ENCODE data around the gene BACE2. TPM values are rescaled to one million over a fixed set of nuclear protein-coding genes. Genes with fewer than 3 reads are reported as not detected.

Gene BACE2
- total RNA-seq, 3 donors from 2014 or later = 37.2 to 115 (median 51.2) TPM

- Histone ChIP-seq H3K36me3 (ENCODE audit: low read depth) (no peaks in the 10 kb centered on the region), H3K9me3 (no peaks in the 10 kb centered on the region), H3K4me1 (ENCODE audit: low read depth) (peaks cover 11% of the 10 kb centered on the region), H3K4me3 (no peak overlapping the region)
- intact Hi-C loops (cut with DNase I, micrococcal nuclease) = no loop called here
- TF ChIP-seq CTCF (IDR thresholded peaks at IDR 0.05) = no peak
- ATAC-seq (peak; percentile 65), DNase-seq (peak in 1 of 3 donors; percentile 49)
Measured at GRCh38 chr21:41175080-41175479, 7.1 kb downstream of the BACE2 start.

- ATAC-seq = no peak
Measured at GRCh38 chr21:41176846-41177245, 8.9 kb downstream of the BACE2 start.

GRCh38 chr21:41180752-41181151, 12.8 kb downstream of the BACE2 start:
- no peaks in the 10 kb centered on the region for H3K9me3 ChIP-seq
- ATAC-seq (no peak), DNase-seq (no peak)
- H3K36me3 ChIP-seq (ENCODE audit: low read depth) = no peaks in the 10 kb centered on the region
- no peak overlapping the region for H3K4me3 ChIP-seq
- peaks cover 10% of the 10 kb centered on the region for H3K4me1 ChIP-seq (ENCODE audit: low read depth)
- intact Hi-C loops (cut with DNase I, micrococcal nuclease) = no loop called here
- no peak for TF ChIP-seq CTCF (IDR thresholded peaks at IDR 0.05)

More at GRCh38 chr21:41176846-41177245, 8.9 kb downstream of the BACE2 start:
- Histone ChIP-seq H3K4me1 (ENCODE audit: low read depth) (peaks cover 17% of the 10 kb centered on the region), H3K9me3 (no peaks in the 10 kb centered on the region), H3K4me3 (no peak overlapping the region), H3K36me3 (ENCODE audit: low read depth) (no peaks in the 10 kb centered on the region)
- TF ChIP-seq CTCF (IDR thresholded peaks at IDR 0.05) = no peak
- no peak for DNase-seq
- intact Hi-C loops (cut with DNase I, micrococcal nuclease) = no loop called here

GRCh38 chr21:41182547-41182946, 14.6 kb downstream of the BACE2 start:
- Histone ChIP-seq H3K9me3 (no peaks in the 10 kb centered on the region), H3K4me3 (no peak overlapping the region), H3K36me3 (ENCODE audit: low read depth) (no peaks in the 10 kb centered on the region), H3K4me1 (ENCODE audit: low read depth) (peaks cover 17% of the 10 kb centered on the region)
- DNase-seq (no peak), ATAC-seq (no peak)
- intact Hi-C loops (cut with DNase I, micrococcal nuclease) = no loop called here
- no peak for TF ChIP-seq CTCF (IDR thresholded peaks at IDR 0.05)

- Histone ChIP-seq H3K36me3 (ENCODE audit: low read depth) (no peaks in the 10 kb centered on the region), H3K4me3 (no peak overlapping the region), H3K9me3 (no peaks in the 10 kb centered on the region), H3K4me1 (ENCODE audit: low read depth) (peaks cover 17% of the 10 kb centered on the region)
- intact Hi-C loops (cut with DNase I, micrococcal nuclease) = no loop called here
- DNase-seq (no peak), ATAC-seq (no peak)
- TF ChIP-seq CTCF (IDR thresholded peaks at IDR 0.05) = no peak
Measured at GRCh38 chr21:41183575-41183974, 15.6 kb downstream of the BACE2 start.

GRCh38 chr21:41185802-41186201, 17.8 kb downstream of the BACE2 start:
- Histone ChIP-seq H3K4me1 (ENCODE audit: low read depth) (peaks cover 8% of the 10 kb centered on the region), H3K9me3 (peaks cover 3% of the 10 kb centered on the region), H3K36me3 (ENCODE audit: low read depth) (no peaks in the 10 kb centered on the region), H3K4me3 (no peak overlapping the region)
- DNase-seq (no peak), ATAC-seq (peak; percentile 56)
- intact Hi-C loops (cut with DNase I, micrococcal nuclease) = no loop called here
- TF ChIP-seq CTCF (IDR thresholded peaks at IDR 0.05) = no peak

Measured in mucosa of descending colon (tissue), 3 donors.